NCI-H345 (cell line): ENCODE measurements around the gene CRADD.
"Not testable (repeated sequence)": the region's sequence is repeated elsewhere in the genome, so short reads cannot be mapped to it uniquely, and the experiment has no call there.

ENCODE experiments used
- DNase-seq: peaks from one replicate; lab custom pipeline; 2025; lab: John Stamatoyannopoulos, UW

CRADD gene

DNA sequence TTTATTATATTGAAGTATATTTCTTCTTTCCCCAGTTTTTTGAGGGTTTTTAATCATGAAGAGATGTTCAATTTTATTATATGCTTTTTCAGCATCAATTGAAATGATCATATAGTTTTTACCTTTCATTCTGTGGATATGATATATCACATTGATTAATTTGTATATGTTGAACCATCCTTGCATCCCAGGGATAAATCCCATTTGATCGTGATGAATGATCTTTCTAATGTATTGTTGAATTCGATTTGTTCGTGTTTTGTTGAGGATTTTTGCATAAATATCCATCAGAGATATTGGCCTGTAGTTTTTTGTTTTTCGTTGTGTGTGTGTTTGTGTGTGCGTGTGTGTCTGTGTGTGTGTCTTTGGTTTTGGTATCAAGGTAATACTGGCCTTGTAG lies 196.4 kb downstream of the CRADD start:
- no peak for DNase-seq

DNA sequence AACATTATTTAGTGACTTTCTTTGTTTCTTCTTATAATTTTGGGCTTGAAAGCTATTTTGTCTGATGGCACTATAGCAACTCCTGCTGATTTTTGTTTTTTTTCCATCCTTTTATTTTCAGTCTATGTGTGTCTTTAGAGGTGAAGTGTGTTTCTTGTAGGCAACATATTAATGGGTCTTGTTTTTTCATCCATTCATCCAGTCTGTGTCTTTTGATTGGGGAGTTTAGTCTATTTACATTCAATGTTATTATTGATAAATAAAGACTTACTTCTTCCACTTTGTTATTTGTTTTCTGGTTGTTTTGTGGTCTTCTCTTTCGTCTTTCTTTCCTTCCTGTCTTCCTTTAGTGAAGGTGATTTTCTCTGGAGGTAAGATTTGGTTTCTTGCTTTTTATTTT lies 198.0 kb downstream of the CRADD start:
- no peak for DNase-seq

DNA sequence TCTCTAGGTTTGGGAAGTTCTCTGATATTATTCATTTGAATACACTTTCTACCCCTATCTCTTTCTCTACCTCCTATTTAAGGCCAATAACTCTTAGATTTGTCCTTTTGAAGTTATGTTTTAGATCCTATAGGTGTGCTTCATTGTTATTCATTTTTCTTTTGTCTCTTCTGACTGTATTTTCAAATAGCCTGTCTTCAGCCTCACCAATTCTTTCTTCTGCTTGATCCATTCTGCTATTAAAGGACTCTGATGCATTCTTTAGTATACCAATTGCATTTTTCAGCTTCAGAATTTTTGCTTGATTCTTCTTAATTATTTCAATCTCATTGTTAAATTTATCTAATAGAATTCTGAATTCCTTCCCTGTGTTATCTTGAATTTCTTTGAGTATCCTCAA lies 199.2 kb downstream of the CRADD start:
- DNase-seq: no peak

DNA sequence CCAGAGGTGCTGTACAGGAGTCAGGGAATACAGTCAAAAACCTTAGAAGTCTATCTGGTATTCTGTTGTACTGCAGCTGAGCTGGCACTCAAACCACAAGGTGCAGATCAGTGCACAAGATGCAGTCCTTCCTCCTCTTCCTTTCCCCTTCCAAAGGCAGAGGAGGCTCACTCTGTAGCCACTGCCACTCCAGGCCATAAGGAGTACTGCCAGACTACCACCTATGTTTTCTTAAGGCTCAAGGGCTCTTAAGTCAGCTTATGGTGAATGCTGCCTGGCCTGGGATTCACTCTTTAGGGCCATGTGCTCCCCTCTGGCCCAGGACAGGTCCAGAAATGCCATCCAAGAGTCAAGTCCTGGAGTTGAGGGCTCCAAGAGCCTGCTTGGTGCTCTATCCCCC lies 200.3 kb downstream of the CRADD start:
- DNase-seq: no peak

DNA sequence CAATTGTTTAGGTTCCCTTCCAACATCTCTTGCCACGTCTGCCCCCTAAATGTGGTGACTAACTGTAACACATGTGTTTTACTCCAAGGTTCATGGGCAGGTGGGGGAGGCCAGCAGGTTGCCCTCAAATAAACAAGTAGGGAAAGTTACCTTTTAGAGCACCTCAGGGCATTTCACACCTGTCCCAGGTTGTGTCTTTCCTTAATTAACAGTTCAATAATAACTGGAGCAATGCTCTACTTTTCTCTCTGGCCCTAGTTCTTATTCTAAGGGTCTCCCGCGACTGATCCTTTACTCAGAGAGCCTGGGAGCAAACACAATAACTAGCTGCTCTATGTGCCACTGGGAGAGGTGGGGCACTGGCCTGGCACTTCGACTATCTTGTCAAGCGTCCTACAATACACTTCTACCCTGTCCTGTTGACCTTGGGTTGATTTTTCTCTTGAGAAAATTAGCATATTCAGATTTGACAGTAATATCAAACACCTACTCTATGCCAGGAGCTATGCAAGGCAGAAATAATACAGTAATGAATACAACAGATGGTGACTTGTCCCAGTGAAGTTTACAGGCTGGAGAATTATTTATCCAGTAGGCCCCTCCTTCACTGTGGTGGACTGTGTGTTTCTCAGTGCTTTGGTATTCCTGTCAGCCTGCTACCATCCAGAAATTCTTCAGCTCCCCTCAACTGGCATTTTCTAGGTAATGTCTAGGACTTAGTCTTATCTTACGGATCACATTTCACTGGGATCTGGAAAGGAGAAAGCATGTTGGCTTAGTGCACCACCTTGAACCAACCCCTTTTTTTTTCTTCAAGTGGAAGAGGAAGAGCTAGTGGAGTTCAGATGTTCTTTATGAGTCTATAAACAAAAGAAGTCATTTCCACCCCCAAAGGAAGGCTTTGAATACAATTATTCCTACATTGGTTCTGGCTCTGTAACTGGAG lies 202.6 kb downstream of the CRADD start:
- DNase-seq: no peak

DNA sequence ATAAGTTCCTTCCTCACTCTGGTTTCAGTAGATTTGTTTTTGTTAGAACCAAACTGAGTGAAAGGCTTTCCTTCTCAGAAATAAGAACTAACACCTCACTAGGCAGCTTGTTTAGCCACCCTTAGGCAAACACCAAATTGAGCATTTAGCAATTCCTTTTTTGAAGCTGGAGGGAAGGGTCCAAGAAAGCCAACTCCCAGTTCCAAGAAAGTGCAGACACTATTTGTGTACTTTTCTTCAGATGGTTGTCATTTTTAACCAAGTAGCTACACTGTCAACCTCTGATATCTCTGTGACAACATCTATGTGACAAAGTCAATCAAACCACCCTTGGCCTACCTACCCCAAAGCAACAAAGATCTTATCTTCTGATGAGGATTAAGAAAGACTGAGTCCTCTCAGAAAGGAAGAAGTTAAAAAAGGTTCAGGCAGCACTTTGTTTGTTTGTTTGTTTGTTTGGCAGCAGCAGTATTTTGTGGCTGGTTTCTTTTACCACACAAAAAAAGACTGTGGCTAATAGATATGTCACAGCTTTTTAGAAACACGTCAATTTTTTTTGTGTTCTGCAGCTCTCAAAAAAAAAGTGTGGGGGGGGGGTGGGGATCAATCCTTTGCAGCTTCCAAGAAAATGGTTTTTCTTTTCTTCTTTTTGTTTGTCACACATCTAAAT lies 203.8 kb downstream of the CRADD start:
- DNase-seq: no peak

DNA sequence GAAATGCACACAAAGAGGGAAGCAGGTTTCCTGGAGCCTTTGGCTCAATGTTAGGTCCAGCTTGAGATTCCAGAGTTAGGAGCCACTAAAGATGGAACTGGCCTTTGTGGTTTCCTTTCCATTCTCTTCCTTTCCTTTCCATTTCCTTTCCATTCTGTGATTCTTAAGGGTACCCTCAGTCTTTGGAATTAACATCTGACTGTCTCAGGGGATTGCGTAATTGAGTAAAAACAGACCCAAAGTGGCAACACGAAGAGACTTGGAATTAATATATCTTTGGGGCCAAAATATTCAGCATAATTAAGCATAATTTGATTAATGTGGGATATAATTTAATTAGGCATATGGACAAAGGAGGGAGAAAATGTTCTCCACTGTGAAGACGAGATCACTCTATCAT lies 205.6 kb downstream of the CRADD start:
- no peak for DNase-seq

DNA sequence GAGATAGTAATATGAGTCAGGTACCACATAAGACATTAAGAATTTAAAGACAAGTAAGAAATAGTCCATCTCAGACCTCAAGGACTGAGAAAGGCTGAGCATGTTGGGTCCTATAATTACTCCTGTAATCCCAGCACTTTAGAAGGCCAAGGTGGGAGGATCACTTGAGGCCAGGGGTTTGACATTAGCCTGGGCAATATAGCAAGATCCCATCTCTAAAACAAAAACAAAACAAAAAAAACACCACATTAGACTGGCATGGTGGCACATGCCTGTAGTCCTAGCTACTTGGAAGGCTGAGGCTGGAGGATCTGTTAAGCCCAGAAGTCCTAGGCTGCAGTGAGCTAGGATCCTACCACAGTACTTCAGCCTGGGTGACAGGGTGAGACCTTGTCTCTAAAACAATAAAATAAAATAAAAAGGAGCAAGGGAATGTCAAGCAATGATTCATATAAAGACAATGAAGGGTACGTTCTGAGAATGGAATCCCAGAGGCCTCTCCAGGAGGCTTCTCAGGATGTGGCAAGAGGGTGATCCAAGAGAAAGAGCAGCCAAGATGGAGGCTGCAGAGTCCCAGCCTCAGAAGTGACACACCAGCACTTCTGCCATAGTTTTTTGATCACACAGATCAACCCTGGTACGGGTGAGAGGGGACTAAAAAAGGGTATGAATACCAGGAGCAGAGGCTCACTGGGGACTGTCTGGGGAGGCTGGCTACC lies 206.4 kb downstream of the CRADD start:
- no peak for DNase-seq

DNA sequence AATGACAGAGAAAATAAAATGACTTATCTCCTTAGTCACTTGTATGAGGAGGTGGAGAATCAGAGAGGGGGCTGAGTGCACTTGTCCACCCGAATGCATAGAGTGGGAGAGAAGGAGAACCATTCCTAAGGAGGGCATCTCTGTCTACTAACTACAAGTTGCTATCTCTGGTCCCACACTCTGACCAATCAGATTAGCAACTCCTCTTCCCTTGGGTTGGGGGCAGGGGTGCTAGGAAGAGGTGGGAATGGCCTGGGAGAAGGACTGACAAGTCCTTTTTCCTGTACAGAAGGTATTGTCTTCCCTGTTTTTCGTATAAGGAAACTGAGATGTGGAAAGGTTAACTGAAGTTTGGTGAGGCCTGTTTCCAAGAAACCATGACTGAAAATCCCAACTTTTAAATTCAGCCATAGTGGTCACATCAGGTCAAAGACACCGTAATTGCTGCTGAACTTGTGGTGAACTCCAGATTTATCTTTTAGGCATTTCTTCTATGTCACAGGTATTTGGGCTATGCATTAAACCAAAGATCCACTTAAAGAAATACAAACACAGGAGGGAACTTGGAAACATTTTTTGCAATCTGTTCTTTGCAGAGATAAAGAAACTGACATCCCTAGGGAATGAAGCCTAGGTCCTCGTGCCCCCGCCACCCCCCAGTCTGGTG lies 207.8 kb downstream of the CRADD start:
- DNase-seq: no peak

DNA sequence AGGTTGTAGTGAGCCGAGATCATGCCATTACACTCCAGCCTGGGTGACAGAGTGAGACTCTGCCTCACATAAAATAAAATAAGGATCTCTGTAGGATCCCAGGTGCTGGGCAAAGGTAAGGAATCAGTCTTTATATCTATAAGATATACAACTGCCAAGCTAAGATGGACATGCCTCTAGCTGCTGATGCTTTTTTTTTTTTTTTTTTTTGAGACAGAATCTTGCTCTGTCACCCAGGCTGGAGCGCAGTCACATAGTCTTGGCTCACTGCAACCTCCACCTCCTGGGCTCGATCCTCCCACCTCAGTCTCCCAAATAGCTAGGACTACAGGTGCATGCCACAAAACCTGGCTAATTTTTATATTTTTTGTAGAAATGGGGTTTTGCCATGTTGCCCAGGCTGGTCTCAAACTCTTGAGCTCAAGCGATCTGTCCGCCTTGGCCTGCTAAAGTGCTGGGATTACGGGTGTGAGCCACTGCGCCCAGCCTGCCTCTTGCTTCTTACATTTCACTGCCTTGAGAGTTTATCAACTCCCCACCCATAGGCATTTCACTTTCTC lies 208.9 kb downstream of the CRADD start:
- not testable (repeated sequence) for DNase-seq

DNA sequence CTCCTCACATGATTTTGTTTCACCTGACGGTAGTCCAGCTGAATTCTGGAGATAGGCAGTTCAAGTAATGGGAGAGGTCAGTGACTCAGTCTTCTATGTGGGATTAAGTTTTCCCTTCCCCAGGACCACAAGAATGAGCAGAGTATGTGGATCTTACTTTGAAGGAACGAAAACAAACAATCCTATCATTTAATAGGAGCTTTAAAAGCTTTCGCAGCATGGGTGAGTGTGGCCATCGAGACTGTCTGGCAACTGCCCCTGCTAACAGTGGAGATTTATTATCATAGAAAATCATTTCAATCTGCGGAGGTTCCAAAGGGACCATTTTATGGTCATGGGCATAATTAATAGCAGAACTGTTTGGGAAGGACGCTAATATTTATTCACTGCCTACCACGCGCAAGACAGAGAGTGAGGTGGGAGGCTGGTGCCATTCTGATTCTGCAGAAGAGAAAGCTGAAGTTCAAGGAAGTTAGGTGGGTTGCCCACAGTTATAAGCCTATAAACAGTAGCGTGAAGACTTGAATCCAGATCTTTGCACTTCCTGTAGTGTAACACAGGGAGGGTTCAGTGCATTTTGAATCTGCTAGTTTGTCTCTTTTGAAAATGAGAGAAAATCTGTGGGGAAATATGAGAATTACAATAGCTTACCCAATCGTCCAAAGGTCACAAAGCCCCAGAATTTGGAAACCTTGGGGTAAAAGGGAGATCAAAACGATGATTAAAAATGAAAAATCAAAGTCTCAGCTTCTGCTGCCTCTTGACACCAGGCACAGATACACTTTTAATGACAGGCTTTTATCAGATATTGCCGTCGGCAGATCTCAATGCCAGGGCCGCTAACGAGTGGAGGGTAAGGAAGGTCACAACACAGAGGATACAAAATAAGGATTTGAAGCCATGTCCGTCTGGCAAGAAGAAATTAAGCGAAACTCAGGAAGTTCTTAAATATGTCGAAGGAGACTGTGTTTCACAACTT lies 209.6 kb downstream of the CRADD start:
- no peak for DNase-seq

DNA sequence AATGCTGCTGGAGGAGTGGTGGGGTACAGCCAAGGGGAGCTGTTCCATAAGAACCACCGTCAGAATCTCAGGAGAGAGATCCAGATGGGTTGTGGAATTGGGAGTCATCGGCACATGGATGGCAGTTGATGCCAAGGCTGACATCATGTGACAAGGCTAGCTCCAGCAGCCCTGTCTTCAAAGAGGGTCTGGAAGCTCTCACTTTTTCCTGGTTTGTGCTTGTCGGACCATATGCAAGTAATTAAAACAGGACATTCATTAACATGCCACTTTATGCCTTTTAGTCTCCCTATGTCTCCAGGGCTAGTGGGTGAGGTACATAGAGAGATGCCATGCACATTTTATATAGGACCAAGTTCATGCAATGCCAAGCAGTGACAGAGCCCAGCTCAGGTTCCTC lies 211.8 kb downstream of the CRADD start:
- no peak for DNase-seq

DNA sequence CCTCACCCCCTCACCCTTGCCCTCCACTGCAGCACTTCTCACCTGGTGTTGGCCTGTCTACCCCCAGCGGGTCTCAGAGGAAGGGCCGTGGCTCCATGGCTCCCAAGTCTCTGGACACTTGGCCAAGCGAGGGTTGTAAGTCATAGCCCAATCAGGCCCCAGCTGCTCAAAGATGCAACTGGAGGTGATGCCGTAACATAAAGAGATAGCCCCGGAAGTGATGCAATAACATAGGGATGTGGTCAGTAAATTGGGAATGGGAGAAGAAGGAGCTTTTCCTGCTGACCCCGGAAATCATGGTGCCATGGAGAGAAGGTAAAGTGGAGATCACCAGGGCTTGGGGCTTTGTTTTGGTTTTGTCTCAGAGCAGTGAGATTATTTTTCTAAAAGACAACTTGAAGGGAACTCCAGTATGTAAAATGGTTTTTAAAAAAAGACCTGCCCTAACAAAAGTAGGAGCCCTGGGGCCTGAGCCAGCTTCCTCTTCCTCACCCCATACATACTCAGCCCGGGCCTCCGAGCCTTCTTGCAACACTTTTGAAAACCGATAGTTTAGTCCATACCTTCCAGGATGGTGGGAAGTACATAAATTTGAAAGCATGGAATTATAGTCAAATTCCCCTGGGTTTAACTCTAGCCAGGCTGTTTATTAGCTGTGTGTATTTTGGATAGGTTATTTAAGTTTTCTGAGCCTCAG lies 212.5 kb downstream of the CRADD start:
- no peak for DNase-seq

DNA sequence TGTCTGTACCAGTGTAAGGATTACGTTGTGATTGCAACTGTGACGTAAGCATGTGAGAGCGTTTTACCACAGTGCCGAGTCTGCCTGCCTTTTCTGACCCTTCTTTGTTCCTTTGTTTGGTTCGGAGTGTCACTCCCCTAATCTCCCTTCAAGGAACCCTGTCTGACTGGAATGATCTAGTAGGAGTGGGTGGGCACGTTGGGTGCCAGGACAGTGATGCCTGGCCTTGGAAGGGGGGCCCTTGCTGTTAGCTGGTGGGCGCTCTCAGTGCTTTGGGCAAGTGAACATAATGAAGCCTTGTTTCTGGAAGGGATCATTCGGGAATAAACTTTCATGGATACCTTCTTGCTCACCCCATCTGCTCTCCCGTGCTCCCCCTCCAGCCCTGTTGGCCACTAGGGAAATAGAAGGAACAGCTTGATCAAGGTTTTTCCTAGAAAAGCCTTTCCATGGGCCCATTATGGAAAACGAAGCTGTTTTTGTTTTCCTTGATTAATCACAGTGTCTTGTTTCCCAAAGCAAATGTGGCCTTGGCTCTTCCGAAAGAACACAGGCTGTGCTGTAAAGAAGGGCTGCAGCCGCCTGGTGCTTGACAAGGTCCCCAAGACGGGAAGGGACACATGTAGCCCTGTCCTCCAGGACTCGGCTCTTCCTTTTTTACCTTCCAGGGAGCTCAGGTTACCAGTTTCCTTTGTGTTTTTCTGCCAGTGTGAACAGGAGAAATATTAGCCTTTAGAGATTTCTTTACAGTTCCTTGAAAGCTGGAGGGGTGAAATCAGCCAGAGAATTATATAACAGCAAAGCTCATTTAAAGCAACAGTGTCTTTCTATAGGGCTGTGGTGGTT lies 215.5 kb downstream of the CRADD start:
- DNase-seq: no peak

DNA sequence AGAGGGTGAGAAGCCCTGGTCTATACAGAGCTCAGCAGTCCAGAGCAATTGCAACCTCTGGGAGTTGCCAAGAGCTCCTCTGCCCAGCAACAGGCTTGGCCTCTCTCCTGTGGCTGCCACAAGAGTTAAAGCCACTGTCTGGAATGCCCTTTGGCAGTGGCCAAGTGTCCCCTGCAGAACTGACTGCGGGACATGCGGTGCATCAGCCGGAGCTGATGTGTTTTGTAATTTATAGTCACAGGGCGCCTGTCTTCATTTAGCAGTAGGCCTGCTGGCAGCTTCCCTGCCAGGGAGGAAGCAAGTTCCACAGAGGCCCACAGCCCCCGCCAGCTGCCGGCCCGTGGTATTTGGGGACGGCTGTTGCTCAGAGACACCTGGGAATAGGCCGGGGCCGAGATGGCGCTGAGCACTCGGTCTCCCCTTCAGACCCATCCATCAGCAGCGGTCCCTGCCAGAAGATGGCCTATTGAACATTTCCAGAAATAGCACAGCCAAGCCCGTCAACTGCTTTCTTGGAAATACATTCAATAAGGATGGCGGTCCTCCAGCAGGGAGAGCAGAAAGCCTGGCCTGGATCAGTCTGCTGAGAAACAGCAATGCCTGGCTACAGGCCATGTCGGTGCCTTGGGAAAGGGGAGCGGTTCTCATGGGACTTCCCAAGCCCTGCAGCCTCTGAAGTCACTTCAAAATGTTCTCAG lies 217.4 kb downstream of the CRADD start:
- no peak for DNase-seq

DNA sequence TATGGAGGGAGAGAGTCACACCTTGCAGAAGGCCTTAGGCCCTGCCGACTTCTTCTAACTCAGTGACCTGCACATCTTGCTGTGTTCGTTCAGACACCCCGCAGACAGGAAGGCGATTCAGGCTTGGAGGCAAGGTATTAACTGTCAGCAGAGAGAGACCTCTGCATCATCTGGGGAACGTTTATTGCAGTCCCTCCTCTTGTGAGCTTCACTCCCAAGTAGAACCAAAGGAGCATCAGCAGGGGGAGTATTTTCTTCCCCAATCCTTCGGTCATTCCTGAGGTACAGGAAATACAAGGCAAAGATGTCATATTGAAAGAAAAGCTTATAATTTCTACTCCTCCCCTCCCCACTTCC lies 217.9 kb downstream of the CRADD start:
- no peak for DNase-seq

DNA sequence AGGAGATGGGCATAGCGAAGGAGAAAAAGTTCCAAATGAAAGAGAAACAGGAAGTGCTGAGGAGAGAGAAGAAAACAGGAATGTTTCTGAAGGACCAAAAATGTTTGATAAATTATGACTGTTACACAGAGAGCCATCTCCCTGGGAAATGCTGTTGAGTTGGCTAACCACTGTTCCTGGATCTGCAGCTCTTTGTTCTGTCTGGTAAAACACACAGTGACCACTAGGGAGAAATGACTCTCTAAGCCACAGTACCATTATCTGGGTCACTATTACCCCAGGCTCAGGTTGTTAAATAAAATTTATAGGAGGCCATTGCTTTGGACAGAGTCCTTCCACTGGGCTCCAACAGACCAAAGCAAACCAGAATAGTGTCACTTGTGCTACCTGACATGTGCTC lies 219.3 kb downstream of the CRADD start:
- no peak for DNase-seq

DNA sequence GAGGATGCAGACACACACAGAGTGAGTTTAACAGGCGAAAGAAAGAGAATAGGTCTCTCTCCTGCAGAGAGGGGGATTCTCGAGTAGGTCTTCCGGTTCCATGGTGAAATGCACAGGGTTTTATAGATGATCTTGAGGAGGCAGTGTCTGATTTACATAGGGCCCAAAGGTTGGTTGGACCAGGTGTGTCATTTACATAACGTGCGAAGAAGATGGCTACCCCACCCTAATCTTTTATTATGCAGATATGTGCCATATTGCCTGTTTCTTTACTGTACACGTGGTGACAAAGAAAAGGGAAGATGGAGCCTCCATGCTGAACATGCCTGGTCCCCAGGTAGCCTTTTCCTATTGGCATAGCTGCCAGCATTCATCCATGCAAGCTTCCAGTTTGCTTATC lies 219.8 kb downstream of the CRADD start:
- no peak for DNase-seq

DNA sequence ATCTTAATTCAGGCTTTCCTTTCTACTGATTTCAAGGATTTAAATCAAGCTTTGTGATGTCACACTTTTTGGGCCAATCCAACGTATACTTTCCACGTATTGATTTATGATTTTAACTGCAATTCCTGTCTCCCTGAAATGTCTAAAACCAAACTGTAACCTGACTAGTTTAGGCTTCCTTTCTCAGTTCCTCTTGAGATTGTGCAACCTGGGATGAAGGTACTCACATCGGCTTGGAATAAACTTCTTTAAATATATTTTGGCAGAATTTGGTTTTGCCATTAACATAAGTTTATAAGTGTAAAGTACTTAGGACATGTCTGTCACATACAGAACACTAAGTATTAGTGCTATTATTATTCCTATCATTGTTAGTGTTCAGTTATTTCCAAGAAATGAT lies 224.6 kb downstream of the CRADD start:
- no peak for DNase-seq
